DND-41 (cell line): ENCODE measurements around the gene CTIF.

Source experiments
- CTCF ChIP-seq: IDR thresholded peaks from 2 replicates; pipeline ENCODE4 v1.5.1; 2012; ENCODE audit warnings: borderline replicate concordance, low read length, moderate library complexity, mild to moderate bottlenecking; ENCODE audit not compliant: poor library complexity, severe bottlenecking; ENCODE audit errors: extremely low read depth
- EZH2 ChIP-seq: IDR thresholded peaks from 3 replicates; pipeline ENCODE4 v1.6.1; 2012; ENCODE audit warnings: borderline replicate concordance, low read depth, mild to moderate bottlenecking, moderate library complexity, low read length, inconsistent platforms; ENCODE audit not compliant: severe bottlenecking

GRCh38 chr18:48859311-48860268, 320.8 kb downstream of the CTIF start:
- TF ChIP-seq CTCF (no peak), EZH2 (no peak)
